ENCODE results near the gene RHOB.

DNA sequence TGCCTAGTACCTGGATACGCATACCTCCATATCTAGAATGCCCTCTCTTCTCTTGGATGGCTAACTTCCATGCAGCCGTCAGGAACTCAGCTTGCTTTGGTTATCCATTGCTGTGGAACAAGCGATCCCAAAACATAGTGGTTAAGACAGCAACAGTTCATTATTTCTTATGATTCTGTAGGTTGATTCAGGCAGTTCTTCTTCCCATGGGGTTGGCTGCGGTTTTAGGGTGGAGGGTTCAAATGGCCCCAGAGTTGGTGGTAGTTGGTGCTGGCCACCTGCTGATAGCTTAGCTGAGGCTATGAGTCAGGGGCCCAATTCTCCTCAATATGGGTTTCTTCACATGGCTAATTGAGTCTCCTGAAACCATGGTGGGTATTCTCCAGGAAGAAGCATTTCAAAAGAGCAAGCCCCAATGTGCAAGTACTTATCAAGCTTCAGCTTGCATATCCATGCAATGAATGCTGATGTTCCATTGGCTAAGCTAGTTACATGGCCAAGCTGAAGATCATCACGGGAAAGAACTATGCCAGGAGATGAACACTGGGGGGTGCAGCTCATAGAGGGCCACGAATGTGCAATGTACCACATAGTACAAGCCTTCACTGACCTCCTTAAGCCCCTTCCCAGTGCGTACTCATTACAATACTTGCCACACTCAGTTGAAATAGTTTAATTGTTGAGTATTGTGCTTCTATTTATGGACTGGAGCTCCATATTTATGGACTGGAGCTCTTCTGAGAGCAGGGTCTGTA, 10.0 kb upstream of the RHOB start:
- TF ChIP-seq POLR2A (IDR thresholded peaks at IDR 0.05; ENCODE audit: low read length) (no peak), GATA1 (IDR thresholded peaks at IDR 0.05; ENCODE audit: low read depth, low read length) (no peak)
